Measurements from ENCODE around the gene MAPKBP1. TPM values are rescaled to one million over a fixed set of nuclear protein-coding genes. Genes with fewer than 3 reads are reported as not detected.

MAPKBP1 gene
- total and polyA plus RNA-seq, 2 of the 8 experiments (the other 6 are each of a cell fraction or from before 2014, with no cell fraction given): 4.3 to 11.3 TPM

GRCh38 chr15:41816788-41817187 lies 42.5 kb downstream of the MAPKBP1 start:
- H3K4ac ChIP-seq (replicated peaks; ENCODE audit: insufficient read length, low read depth, low read length): no peak overlapping the region
- 91% methylated on average over 9 of the region's 9 CpGs; no CpG with 5 or more reads in 1 of the 2 experiments for WGBS, 2 experiments (ENCODE audit: extremely low coverage in 1 of 2, insufficient coverage in 1 of 2, insufficient read length in 1 of 2, insufficient replicate concordance in 2 of 2, low coverage in 1 of 2, low lambda C conversion rate in 2 of 2, missing lambda C conversion rate in 1 of 2)
- no peaks in the 10 kb centered on the region for H3K9me3 ChIP-seq (ENCODE audit: insufficient read depth in 2 of 2, low read depth in 1 of 2, low read length in 1 of 2)
- TF ChIP-seq GABPA (IDR thresholded peaks at IDR 0.05; ENCODE audit: borderline replicate concordance, insufficient read depth, low read length): no peak
- TF ChIP-seq JUND (IDR thresholded peaks at IDR 0.05; ENCODE audit: low read length): no peak
- TF ChIP-seq ASH2L (IDR thresholded peaks at IDR 0.05; ENCODE audit: low read length): no peak
- TF ChIP-seq EP300 (IDR thresholded peaks at IDR 0.05; ENCODE audit: borderline replicate concordance in 1 of 2, low read depth in 2 of 2, low read length in 2 of 2): no peak
- TF ChIP-seq YY1 (IDR thresholded peaks at IDR 0.05; ENCODE audit: low read depth, low read length): no peak
- no peak for TF ChIP-seq BRCA1 (IDR thresholded peaks at IDR 0.05; ENCODE audit: low read depth, low read length)
- TF ChIP-seq SIX5 (IDR thresholded peaks at IDR 0.05; ENCODE audit: low read depth, low read length): no peak
- no peak overlapping the region for H3K18ac ChIP-seq (ENCODE audit: extremely low read depth, low read length)
- H2BK12ac ChIP-seq (ENCODE audit: low read depth, low read length): no peak overlapping the region
- H2BK20ac ChIP-seq (ENCODE audit: low read length): no peak overlapping the region
- no peak overlapping the region for H3K4me2 ChIP-seq (ENCODE audit: insufficient read depth in 1 of 2, low read depth in 2 of 2, low read length in 2 of 2)
- H3K4me3 ChIP-seq (ENCODE audit: extremely low read depth in 1 of 4, insufficient read depth in 2 of 4, low read depth in 3 of 4, low read length in 4 of 4): no peak overlapping the region
- CTCF ChIA-PET (ENCODE audit: partially characterized antibody): interaction anchor here (1.1 to 2.8 kb wide), 2 partner anchors 16 to 43 kb away, joined by 3 to 14 read pairs; partner anchors contain the start of gene MAPKBP1
- H3K14ac ChIP-seq (ENCODE audit: insufficient read length): no peak overlapping the region
- H2BK120ac ChIP-seq (replicated peaks; ENCODE audit: low read depth, low read length): no peak overlapping the region
- no peak overlapping the region for H2BK15ac ChIP-seq (ENCODE audit: low read length)
- H3K27me3 ChIP-seq (replicated peaks in 1 of 4; ENCODE audit: control insufficient read depth in 3 of 4, extremely low read depth in 1 of 4, insufficient read depth in 3 of 4, low read length in 3 of 4): no peaks in the 10 kb centered on the region
- no peaks in the 10 kb centered on the region for H3K79me2 ChIP-seq (ENCODE audit: control insufficient read depth in 1 of 2, insufficient read depth in 2 of 2, low read length in 2 of 2)
- POLR2A ChIA-PET (ENCODE audit: partially characterized antibody): no interaction called here
- no peak overlapping the region for H3K27ac ChIP-seq (ENCODE audit: low read depth, low read length)
- no peaks in the 10 kb centered on the region for H3K79me1 ChIP-seq (ENCODE audit: low read depth, low read length)
- no peak overlapping the region for H2AK5ac ChIP-seq (ENCODE audit: low read depth, low read length)
- no peak overlapping the region for H2BK5ac ChIP-seq (ENCODE audit: low read depth, low read length)
- H4K5ac ChIP-seq (ENCODE audit: insufficient read length, low read depth, low read length): no peak overlapping the region
- peaks cover 0 to 3% (median 1%) of the 10 kb centered on the region in 4 experiments; a peak in 5 of 8 replicates for H3K36me3 ChIP-seq (ENCODE audit: control insufficient read depth in 2 of 4, insufficient read depth in 4 of 4, low read length in 3 of 4)
- peaks cover 0 to 3% of the 10 kb centered on the region in 2 experiments for H4K20me1 ChIP-seq (replicated peaks in 1 of 2; ENCODE audit: control insufficient read depth in 1 of 2, insufficient read depth in 2 of 2, low read length in 2 of 2)
- no peaks in the 10 kb centered on the region for H3K23me2 ChIP-seq (ENCODE audit: low read depth, low read length)
- DNase-seq (ENCODE audit: low read depth in 1 of 2, low spot score in 2 of 2) (no peak), FAIRE-seq (no peak)
- no peaks in the 10 kb centered on the region; a peak in 2 of 7 replicates for H3K4me1 ChIP-seq (replicated peaks in 1 of 4; ENCODE audit: control insufficient read depth in 3 of 4, insufficient read depth in 4 of 4, low read length in 3 of 4)
- H3K23ac ChIP-seq (ENCODE audit: insufficient read length): no peak overlapping the region
- H4K91ac ChIP-seq (replicated peaks; ENCODE audit: insufficient read length, low read length): no peak overlapping the region
- H2AFZ ChIP-seq (ENCODE audit: low read length): no peak overlapping the region
- H3K56ac ChIP-seq (replicated peaks; ENCODE audit: insufficient read length, low read depth, low read length): no peak overlapping the region
- H4K8ac ChIP-seq (ENCODE audit: extremely low read depth, insufficient read depth, low read length): no peak overlapping the region
- H3K9ac ChIP-seq (replicated peaks in 1 of 4; ENCODE audit: extremely low read depth in 1 of 4, low read depth in 3 of 4, low read length in 3 of 4): no peak overlapping the region

All from H1 (cell line).